GM12874 (cell line): ENCODE results near the gene TUT1.

Source experiments
- TF ChIP-seq, protein P1 (sequence below): IDR thresholded peaks from 2 replicates; pipeline ENCODE4 v1.5.1; 2011; ENCODE audit warnings: low read depth, mild to moderate bottlenecking, control low read depth, low read length, moderate library complexity; ENCODE audit not compliant: insufficient read depth

Gene TUT1

GRCh38 chr11:62602141-62603071 is 11.1 kb upstream of the TUT1 start:
- TF ChIP-seq, protein P1, sequence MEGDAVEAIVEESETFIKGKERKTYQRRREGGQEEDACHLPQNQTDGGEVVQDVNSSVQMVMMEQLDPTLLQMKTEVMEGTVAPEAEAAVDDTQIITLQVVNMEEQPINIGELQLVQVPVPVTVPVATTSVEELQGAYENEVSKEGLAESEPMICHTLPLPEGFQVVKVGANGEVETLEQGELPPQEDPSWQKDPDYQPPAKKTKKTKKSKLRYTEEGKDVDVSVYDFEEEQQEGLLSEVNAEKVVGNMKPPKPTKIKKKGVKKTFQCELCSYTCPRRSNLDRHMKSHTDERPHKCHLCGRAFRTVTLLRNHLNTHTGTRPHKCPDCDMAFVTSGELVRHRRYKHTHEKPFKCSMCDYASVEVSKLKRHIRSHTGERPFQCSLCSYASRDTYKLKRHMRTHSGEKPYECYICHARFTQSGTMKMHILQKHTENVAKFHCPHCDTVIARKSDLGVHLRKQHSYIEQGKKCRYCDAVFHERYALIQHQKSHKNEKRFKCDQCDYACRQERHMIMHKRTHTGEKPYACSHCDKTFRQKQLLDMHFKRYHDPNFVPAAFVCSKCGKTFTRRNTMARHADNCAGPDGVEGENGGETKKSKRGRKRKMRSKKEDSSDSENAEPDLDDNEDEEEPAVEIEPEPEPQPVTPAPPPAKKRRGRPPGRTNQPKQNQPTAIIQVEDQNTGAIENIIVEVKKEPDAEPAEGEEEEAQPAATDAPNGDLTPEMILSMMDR, result no peak

DNA sequence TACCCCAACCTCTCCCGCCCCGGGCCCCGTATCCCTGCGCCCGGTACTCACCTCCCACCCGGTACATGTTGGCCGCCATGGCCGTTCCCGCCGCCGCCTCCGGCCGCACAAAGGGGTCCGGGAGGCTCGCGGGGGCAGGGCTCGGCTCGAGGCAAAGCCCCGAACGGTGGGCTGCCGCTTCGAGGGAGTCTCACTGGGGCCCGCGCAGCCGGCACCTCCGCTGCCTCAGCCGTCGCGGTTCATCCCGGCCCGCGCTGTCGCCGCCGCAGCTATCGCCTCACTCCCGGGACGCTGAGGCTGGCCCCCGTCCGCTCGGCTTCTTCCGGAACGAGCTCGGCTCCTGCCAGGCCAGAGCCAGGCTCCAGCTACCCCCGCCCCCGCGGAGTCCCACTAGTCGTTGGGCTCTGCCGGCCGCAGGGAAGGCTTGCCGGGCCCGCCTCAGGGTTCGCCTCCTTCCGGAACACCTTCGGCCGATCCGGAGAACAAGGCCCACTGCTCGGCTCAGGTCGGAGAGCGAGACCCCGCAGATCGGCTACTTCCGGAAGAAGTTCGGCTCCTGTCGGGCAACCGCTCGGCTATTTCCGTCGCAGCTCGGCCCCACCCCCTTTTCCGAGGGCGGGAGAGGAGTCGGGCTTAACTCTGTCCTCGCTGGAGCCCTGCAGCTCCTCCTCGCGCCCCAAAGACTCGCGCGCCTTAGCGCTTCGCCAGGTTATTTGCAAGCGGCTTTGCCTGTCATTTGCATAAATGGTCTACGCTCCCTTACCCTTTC is 10.2 kb upstream of the TUT1 start, which contains the start of gene MTA2:
Gene MTA2 (minus strand): TSS at position 494 of the 769 bp plus-strand sequence. CDS start 415 bp downstream, at position 79.
- TF ChIP-seq, protein P1, result no peak

DNA sequence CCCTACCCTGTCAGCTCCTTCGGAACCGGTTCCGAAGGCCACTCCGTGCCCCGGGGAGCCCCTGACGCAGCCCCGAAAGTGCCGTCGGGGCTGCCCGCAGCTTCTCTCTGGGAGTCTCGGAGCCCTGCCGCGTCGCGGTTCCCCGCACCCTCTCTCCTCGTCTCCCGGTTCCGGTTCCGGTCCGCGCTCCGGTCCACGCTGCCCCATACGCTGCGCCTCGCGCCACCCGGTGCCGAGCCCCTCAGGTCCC is 9.7 kb upstream of the TUT1 start:
- TF ChIP-seq, protein P1, result no peak

- TF ChIP-seq, protein P1, result no peak
Measured at GRCh38 chr11:62600367-62601121, 9.2 kb upstream of the TUT1 start.

GRCh38 chr11:62599901-62600300 is 8.6 kb upstream of the TUT1 start:
- TF ChIP-seq, protein P1, result no peak

DNA sequence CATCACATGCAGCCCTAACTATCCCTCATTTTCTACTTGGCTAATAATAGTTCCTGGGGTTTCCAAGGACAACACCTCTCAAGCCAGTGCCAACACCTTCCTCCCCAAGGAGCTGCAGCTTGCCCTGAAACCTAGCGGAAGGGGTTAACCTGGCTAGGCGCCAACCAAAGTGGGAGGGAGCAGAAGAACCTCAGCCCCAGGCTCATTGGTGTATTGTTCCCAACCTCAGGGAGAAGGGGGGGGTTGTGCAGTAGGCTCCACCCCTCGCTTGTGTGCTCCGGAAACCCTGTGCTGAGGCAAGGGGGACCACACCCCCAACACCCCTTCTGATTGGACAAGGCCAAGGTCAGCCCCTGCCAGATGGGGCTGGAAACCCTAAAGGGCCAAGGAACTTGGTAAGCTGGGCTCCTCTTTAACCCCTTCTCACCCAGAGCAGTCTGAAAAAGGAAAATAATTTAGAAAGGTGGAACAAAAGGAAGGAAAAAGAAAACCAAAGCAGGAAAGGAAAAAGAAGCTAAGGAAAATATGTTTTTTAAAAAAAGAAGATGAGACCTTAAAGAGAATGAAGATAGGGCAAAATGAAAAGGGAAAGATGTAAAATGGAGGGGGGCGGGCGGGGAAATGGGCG is 7.9 kb upstream of the TUT1 start:
- TF ChIP-seq, protein P1, result no peak
